GM23248 (cell line): ENCODE data around the gene GPX4. TPM values are rescaled to one million over a fixed set of nuclear protein-coding genes. Genes with fewer than 3 reads are reported as not detected.

ENCODE experiments used
- DNase-seq: peaks from one replicate; pipeline ENCODE4 v3.0.0-alpha.2; 2015
- H2AFZ ChIP-seq: fragments of 200-600 bp; sonication (generic); 2 replicates; pipeline ENCODE4 v1.6.1; 2016; ENCODE audit warnings: antibody characterized with exemption
- H3F3A ChIP-seq: fragments of 200-600 bp; sonication (generic); 2 replicates; pipeline ENCODE4 v1.6.1; 2016; ENCODE audit warnings: mild to moderate bottlenecking, antibody characterized with exemption, mixed run types; ENCODE audit not compliant: insufficient read depth
- H3K27ac ChIP-seq: fragments of 200-600 bp; sonication (generic); 2 replicates; pipeline ENCODE4 v1.5.1; 2016; ENCODE audit warnings: mild to moderate bottlenecking
- H3K27me3 ChIP-seq: fragments of 200-600 bp; sonication (generic); replicated peaks from 2 replicates; pipeline ENCODE4 v1.6.1; 2016; ENCODE audit warnings: mild to moderate bottlenecking; ENCODE audit not compliant: insufficient read depth
- H3K36me3 ChIP-seq: fragments of 200-600 bp; sonication (generic); 2 replicates; pipeline ENCODE4 v1.6.1; 2016; ENCODE audit warnings: low read depth, mild to moderate bottlenecking
- H3K4me1 ChIP-seq: fragments of 200-600 bp; sonication (generic); 2 replicates; pipeline ENCODE4 v1.6.1; 2016; ENCODE audit warnings: mild to moderate bottlenecking; ENCODE audit not compliant: insufficient read depth
- H3K4me2 ChIP-seq: fragments of 200-600 bp; sonication (generic); one replicate; pipeline ENCODE4 v1.6.1; 2016; ENCODE audit warnings: mild to moderate bottlenecking; ENCODE audit not compliant: unreplicated experiment
- H3K4me3 ChIP-seq: fragments of 200-600 bp; sonication (generic); 2 replicates; pipeline ENCODE4 v1.5.1; 2016; ENCODE audit warnings: mild to moderate bottlenecking
- H3K79me2 ChIP-seq: fragments of 200-600 bp; sonication (generic); 2 replicates; pipeline ENCODE4 v1.6.1; 2016; ENCODE audit warnings: mild to moderate bottlenecking; ENCODE audit not compliant: insufficient read depth
- H3K9ac ChIP-seq: fragments of 200-600 bp; sonication (generic); 2 replicates; pipeline ENCODE4 v1.6.1; 2016; ENCODE audit warnings: mild to moderate bottlenecking
- H3K9me2 ChIP-seq: fragments of 200-600 bp; sonication (generic); 2 replicates; pipeline ENCODE4 v1.6.1; 2016; ENCODE audit warnings: mixed run types, mild to moderate bottlenecking, moderate library complexity; ENCODE audit not compliant: insufficient read depth
- H3K9me3 ChIP-seq: fragments of 200-600 bp; sonication (generic); one replicate; pipeline ENCODE4 v1.6.1; 2017; ENCODE audit warnings: low read depth
- H4K20me1 ChIP-seq: fragments of 200-600 bp; sonication (generic); 2 replicates; pipeline ENCODE4 v1.6.0; 2016; ENCODE audit not compliant: insufficient read depth
- EZH2 ChIP-seq: fragments of 200-600 bp; sonication (generic); IDR thresholded peaks from 2 replicates; pipeline ENCODE4 v1.6.1; 2018; ENCODE audit warnings: antibody characterized with exemption, mild to moderate bottlenecking; ENCODE audit not compliant: insufficient read depth, poor library complexity, severe bottlenecking
- EZH2phosphoT487 ChIP-seq: fragments of 200-600 bp; sonication (generic); IDR thresholded peaks from 2 replicates; pipeline ENCODE4 v1.6.1; 2018; ENCODE audit warnings: antibody characterized with exemption, moderate library complexity, mild to moderate bottlenecking, low read depth; ENCODE audit not compliant: insufficient read depth
- WGBS, 2 experiments: methylation state at CpG; one replicate each; pipeline ENCODE4 v1.1.6; 2015 to 2017; ENCODE audit warnings: low lambda C conversion rate in 2 of 2, low coverage in 1 of 2; ENCODE audit errors: missing lambda C conversion rate in 2 of 2; 5-methylcytosine and 5-hydroxymethylcytosine counted together
- in situ Hi-C: fragments of 300-500 bp; cut with MboI; formaldehyde crosslinking; loops from 2 replicates; pipeline ENCODE4 v1.15.0; 2020
- polyA plus RNA-seq: library from polyadenylated mRNA; unstranded; fragments of >200 nt; fragmentation: Nextera tagmentation; extraction: Ambion mirVana; gene quantifications from 2 replicates; pipeline ENCODE4 v1.2.1, GENCODE V29; 2016
- total RNA-seq: library from RNA; depleted of rRNA; stranded (reverse); fragments of >200 nt; shearing (Covaris generic); gene quantifications from 2 replicates; pipeline ENCODE4 v1.2.3, GENCODE V29; 2014

GPX4 gene
- total and polyA plus RNA-seq, 2 experiments from 2014 or later, result 298 to 607 TPM

- WGBS, 2 experiments, result 80 to 84% methylated on average over 20 to 21 of the region's 21 CpGs
- no peaks in the 10 kb centered on the region for H3K9me2 ChIP-seq
- no peak overlapping the region for H2AFZ ChIP-seq
- H3K9me3 ChIP-seq, result no peaks in the 10 kb centered on the region
- TF ChIP-seq EZH2 (no peak), EZH2phosphoT487 (no peak)
- no peak for DNase-seq
- no peak overlapping the region for H3K4me3 ChIP-seq
- H4K20me1 ChIP-seq, result no peaks in the 10 kb centered on the region
- H3K4me2 ChIP-seq, result no peak overlapping the region
- no peaks in the 10 kb centered on the region for H3K4me1 ChIP-seq
- no peak overlapping the region for H3K9ac ChIP-seq
- no peaks in the 10 kb centered on the region for H3F3A ChIP-seq
- no peaks in the 10 kb centered on the region for H3K79me2 ChIP-seq
- in situ Hi-C loops, result no loop called here
- no peak overlapping the region for H3K27ac ChIP-seq
- H3K36me3 ChIP-seq, result peaks cover 3% of the 10 kb centered on the region; the same call in 1 of the 2 replicates
- H3K27me3 ChIP-seq, result no peaks in the 10 kb centered on the region
Observed at GRCh38 chr19:1086613-1087012, 17.2 kb upstream of the GPX4 start.

- Histone ChIP-seq H4K20me1 (no peaks in the 10 kb centered on the region), H3K79me2 (peaks cover 13% of the 10 kb centered on the region), H3K27ac (no peak overlapping the region), H3K4me1 (no peaks in the 10 kb centered on the region), H3K27me3 (no peaks in the 10 kb centered on the region), H3K4me2 (no peak overlapping the region), H3K36me3 (peaks cover 3% of the 10 kb centered on the region; the same call in 1 of the 2 replicates), H3K9me2 (no peaks in the 10 kb centered on the region), H3F3A (no peaks in the 10 kb centered on the region), H2AFZ (no peak overlapping the region), H3K9ac (no peak overlapping the region), H3K9me3 (no peaks in the 10 kb centered on the region), H3K4me3 (no peak overlapping the region)
- no peak for DNase-seq
- no peak for TF ChIP-seq EZH2
- no peak for TF ChIP-seq EZH2phosphoT487
- 46 to 55% methylated on average over 24 to 27 of the region's 27 CpGs for WGBS, 2 experiments
- in situ Hi-C loops, result no loop called here
Observed at GRCh38 chr19:1087813-1088415, 15.9 kb upstream of the GPX4 start.

- no peaks in the 10 kb centered on the region for H3K4me1 ChIP-seq
- DNase-seq, result no peak
- no peaks in the 10 kb centered on the region for H3K27me3 ChIP-seq
- H3K79me2 ChIP-seq, result peaks cover 19% of the 10 kb centered on the region
- no peaks in the 10 kb centered on the region for H3K9me3 ChIP-seq
- in situ Hi-C loops, result no loop called here
- TF ChIP-seq EZH2phosphoT487 (no peak), EZH2 (no peak)
- H2AFZ ChIP-seq, result no peak overlapping the region
- peaks cover 3% of the 10 kb centered on the region; the same call in 1 of the 2 replicates for H3K36me3 ChIP-seq
- no peaks in the 10 kb centered on the region for H4K20me1 ChIP-seq
- H3F3A ChIP-seq, result no peaks in the 10 kb centered on the region
- no peak overlapping the region for H3K27ac ChIP-seq
- no peaks in the 10 kb centered on the region for H3K9me2 ChIP-seq
- no peak overlapping the region for H3K4me3 ChIP-seq
- H3K4me2 ChIP-seq, result no peak overlapping the region
- H3K9ac ChIP-seq, result no peak overlapping the region
- WGBS, 2 experiments, result 88 to 89% methylated on average over 21 to 27 of the region's 27 CpGs
Observed at GRCh38 chr19:1088416-1089010, 15.3 kb upstream of the GPX4 start.

- Histone ChIP-seq H3K27me3 (no peaks in the 10 kb centered on the region), H3K36me3 (peaks cover 3% of the 10 kb centered on the region; the same call in 1 of the 2 replicates), H3K4me1 (0 out of 2 replicates have a peak, but pooled peaks cover 6% of the 10 kb centered on the region), H2AFZ (no peak overlapping the region), H3F3A (no peaks in the 10 kb centered on the region), H3K79me2 (peaks cover 26% of the 10 kb centered on the region), H3K4me3 (no peak overlapping the region), H3K9ac (no peak overlapping the region), H3K27ac (no peak overlapping the region), H3K9me3 (no peaks in the 10 kb centered on the region), H4K20me1 (no peaks in the 10 kb centered on the region), H3K4me2 (no peak overlapping the region), H3K9me2 (no peaks in the 10 kb centered on the region)
- in situ Hi-C loops, result no loop called here
- 94 to 97% methylated on average over 27 to 31 of the region's 32 CpGs for WGBS, 2 experiments
- TF ChIP-seq EZH2 (no peak), EZH2phosphoT487 (no peak)
- DNase-seq, result no peak
Observed at GRCh38 chr19:1089126-1089771, 14.5 kb upstream of the GPX4 start.
